HG02870 (cell line): ENCODE data around the gene REN.

ENCODE experiments used
- ATAC-seq: cut with Tn5 transposase; IDR thresholded peaks from one replicate; pipeline ENCODE4 v1.9.1; 2021; ENCODE audit warnings: mild to moderate bottlenecking, moderate library complexity; ENCODE audit not compliant: unreplicated experiment

Gene REN

DNA sequence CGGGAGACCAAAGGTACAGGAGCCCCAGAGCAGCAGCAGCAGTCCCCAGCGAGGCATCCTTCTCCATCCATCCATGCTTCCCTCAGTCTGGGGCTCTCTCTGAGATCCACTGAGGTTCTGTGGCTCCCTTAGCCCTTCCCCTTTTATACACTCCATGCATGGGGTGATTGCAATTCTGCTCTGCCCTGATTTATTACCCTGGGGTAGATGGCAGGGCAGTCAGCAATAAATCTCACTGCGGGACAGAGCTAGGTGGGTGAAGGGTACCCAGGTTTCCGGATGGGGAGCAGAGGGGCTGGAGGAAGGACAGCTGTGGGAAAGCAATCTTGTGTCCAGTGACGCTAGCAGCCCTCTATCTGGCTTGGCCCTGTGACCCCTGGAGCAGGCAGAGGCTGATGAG, at the start of gene REN:
Gene REN, minus strand, starts transcription at position 119 of the 400 bp plus-strand sequence. Its CDS starts 44 bp downstream, at position 75.
- no peak for ATAC-seq

DNA sequence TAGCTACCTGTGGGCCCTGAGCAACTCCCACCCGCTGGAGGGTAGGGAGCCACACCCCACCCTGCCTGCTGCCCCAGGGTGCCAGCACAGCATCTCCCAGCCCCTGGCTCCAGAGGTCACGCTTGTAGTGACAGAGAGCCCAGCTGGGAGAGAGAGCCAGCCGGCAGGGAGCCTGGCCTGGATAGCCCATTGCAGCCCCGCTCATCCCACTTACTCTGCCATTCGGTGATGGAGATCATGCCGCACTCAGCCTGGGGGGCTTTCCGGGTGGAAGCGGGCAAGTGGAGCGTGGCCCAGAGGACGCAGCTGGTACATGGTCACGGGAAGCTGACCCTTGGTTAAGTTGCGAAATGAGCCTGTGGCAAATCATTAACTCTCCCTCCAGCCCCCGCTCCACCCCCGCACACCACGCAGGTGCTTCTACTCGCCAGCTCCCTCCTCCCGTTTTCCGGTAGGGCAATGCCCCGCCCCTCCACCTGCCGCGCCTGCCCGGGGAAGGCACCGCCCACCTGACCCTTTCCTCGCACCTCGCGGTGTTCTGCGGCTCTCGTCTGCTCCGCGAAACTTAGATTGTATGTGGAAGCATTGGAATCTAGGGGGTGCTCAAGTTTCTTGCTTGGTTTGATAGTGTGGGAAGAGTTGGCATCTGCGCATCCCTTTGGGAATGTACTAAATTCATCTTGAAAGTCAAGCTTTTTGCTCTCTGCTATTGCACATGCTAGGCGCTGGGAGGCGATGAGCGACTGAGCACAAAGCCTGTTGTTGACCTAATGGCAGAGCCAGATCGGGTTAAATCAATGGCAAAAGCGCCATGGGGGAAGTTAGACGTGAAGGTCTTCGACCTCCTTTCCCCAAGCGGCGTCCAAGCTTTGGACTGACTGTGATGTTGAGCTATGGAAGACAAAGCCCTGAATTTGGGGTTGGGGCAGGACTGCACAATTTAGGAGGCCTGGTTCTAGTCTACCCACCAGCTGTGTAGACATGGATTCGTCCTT, 47.8 kb upstream of the REN start, which contains the start of gene GOLT1A:
Gene GOLT1A, minus strand, starts transcription at position 321 of the 995 bp plus-strand sequence. Its CDS starts 82 bp downstream, at position 239.
- ATAC-seq, result no peak

DNA sequence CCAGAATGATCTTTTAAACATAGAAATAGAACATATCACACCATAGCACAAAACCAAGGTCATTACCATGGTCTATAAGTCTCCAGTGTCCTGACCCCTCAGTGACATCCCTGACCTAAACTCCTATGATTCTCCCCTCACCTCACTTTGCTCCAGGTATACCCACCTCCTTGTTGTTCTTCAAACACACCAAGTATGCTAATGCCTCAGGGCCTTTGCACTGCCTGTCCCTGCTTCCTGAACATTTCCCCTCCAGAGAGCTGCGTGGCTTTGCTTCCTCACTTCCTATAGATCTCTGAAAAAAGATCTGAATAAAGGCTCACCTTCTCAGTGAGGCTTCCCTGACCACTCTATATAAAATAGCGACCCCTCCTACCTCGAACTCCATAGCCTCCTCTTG, 46.6 kb upstream of the REN start:
- ATAC-seq, result no peak

DNA sequence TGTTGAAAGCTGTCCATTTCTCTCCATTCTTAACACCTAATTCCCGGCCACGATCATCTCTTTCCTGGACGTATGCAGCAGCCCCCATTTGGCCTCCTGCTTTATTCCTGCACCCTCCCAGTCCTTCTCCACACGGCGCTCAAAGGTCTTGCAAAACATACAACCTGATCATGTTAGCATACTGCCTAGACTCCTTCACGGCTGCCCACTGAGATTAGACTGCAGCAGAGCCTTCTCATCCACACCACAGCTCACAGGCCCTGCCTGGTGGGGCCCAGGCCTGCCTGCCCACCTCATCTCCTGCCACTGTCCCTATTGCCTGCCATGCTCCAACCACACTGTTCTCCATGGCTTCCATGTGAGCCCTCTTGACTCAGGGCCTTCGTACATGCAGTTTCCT, 44.9 kb upstream of the REN start:
- no peak for ATAC-seq

DNA sequence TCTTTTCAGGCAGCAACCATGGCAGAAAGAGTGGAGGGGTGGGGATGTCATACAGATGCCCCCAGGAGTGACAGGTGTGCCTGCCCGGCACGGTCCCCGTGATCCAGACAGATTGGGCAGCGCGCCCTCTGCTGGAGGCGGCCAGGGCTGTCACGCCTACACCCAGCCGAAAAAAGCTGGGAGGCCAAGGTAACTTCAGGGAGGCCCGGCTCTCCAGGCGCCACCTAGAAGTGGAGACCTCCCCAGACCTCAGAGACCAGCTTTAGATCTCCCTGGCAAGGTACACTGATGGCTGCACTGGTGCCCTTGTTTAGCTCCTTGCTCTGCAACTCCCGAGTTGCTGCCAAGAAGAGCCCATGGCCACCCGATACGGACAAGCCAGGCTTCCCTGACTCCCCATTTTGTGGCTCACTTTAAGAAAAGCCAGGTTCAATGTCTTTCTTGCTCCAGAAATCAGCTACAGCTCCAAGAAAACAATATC, 41.0 kb upstream of the REN start:
- no peak for ATAC-seq

DNA sequence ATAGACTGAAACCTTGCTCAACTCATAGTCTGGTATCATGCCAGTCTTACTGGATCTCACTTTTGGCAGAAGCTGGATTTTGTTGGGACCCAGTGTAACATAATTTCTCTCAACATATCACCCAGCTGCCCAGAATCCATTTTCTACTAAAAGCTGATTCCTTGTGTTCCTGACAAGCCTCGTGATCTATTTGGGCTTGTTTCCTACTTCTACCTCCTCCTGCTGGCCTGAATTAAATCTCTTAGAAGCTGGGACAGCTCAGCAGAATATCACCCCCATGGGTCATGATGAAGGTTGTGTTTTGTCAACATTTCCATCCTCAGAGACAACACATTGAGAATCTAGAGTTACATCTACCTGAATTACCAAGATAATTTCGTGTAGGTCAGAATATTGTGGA, 40.0 kb upstream of the REN start:
- ATAC-seq, result no peak

DNA sequence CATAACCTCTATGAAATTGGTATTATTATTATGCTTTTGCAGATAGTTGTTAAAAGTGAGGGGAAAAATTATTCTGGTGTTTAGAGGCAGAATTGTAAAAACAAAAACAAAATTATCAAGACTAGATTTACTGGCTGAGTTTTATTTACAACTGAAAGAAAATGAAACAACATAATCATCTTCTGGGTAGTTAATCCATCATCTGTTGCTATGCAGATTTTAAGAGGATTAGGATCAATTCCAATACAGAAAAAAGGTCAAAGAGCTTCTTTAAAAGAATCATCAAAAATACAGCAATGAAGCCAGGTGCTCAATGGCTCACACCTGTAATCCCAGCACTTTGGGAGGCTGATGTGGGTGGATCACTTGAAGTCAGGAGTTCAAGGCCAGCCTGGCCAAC, 39.3 kb upstream of the REN start:
- ATAC-seq, result no peak

DNA sequence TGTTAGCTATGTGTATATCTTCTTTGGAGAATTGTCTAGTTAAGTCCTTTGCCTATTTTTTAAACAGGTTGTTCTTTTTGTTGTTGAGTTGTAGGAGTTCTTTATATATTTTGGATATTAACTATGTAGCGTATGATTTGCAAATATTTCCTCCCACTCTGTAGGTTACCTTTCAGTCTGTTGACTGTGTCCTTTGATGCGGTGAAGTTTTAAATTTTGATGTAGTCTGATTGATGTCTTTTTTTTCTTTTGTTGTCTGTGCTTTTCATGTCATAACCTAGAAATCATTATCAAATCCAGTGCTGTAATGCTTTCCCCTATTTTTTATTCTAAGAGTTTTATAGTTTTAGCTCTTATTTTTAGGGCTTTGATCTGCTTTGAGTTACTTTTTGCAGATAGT, 38.8 kb upstream of the REN start:
- ATAC-seq, result no peak

DNA sequence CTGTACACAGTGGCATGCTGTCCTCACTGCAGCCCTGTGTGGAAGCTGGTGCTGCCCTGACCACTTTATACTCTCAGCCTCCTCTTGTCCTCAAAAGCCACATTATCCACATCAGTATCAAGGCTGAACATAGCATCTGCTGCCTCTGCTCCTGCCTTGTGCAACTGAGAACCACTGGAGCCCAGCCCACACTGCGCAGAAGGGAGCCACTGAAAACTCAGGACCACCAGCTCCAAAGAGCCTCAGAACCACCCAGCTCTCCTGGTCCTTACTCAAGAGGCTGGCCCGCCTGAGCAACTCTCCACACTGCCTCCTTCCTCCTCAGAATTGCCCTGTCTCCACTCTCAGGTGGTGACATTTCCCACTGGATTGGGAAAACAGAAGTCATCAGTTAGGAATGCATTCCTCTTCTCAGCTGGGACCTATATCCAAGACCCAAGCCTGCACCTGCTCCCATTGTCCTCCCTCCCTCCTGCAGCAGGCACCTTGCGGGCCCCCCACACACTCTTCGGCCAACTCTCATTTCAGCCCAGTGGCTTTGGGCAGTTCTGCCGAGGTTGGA, 37.1 kb upstream of the REN start:
- no peak for ATAC-seq

DNA sequence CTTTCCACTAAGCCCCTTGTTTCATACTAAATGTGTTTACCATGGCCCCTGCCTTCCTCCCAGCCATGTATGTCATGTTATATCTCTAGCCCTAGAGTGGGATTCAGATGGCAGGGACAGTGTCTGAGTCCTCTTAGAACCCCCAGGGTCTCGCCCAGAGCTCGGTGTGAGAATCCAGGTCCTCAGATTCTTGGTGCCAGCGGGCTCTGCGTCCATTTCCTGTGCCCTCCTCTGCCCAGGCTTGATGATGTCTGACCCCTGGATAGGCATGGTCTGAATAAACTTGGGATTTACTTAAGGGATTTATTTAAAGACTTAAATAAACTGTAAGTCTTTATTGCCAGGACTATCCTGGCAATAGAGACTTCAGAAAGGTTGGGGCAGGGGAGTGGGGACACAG, 36.3 kb upstream of the REN start:
- no peak for ATAC-seq

DNA sequence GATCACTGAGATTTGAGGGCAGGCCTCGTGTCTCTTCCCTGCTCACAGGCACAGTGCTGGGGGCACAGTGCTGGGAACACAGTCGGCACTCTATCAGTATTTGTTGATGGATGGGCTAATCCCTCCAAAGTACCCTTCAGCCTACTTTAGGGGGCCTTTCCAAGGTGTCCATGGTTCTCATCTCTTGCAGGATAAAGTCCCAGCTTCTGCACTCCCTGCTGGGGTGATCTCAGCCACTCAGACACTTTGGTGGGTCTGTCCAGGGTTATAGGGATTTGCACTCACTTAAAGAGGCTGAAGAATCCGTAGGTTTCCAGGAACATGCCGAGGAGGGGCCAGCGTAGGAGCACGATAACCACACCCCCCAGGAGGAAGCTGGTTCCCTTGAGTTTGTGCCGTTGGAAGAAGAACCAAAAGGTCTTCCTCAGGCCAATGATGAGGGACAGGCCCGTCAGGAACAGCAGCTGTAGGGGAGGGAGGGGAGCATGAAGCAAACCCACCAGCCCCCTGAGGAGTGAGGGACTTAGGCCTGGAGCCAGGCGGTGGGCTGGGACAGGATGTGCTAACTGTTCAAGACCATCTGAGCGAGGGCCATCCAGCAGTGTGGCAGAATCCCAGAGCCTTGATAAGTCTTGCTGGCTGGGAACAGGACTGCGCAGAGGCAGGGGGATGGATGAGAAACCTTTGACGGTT, 35.4 kb upstream of the REN start:
- ATAC-seq, result no peak

DNA sequence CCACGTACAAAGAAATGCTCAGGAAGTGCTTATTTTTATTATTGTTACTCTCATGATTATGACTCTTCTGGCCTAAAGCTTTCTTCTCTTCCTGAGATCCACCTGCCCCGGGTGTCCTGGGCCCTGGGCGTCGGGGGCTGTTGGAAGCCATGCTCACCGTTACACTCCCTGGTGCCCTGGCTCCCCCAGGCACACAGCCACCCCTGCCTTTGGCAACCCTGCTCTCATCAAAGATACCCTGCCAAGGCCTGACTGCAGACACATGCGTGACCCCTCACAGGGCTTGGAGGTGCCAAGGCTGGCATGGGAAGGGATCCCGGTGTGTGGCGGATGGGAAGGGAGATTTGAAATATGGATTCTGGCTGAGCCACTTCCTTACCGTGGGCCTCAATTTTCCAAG, 33.4 kb upstream of the REN start:
- no peak for ATAC-seq

DNA sequence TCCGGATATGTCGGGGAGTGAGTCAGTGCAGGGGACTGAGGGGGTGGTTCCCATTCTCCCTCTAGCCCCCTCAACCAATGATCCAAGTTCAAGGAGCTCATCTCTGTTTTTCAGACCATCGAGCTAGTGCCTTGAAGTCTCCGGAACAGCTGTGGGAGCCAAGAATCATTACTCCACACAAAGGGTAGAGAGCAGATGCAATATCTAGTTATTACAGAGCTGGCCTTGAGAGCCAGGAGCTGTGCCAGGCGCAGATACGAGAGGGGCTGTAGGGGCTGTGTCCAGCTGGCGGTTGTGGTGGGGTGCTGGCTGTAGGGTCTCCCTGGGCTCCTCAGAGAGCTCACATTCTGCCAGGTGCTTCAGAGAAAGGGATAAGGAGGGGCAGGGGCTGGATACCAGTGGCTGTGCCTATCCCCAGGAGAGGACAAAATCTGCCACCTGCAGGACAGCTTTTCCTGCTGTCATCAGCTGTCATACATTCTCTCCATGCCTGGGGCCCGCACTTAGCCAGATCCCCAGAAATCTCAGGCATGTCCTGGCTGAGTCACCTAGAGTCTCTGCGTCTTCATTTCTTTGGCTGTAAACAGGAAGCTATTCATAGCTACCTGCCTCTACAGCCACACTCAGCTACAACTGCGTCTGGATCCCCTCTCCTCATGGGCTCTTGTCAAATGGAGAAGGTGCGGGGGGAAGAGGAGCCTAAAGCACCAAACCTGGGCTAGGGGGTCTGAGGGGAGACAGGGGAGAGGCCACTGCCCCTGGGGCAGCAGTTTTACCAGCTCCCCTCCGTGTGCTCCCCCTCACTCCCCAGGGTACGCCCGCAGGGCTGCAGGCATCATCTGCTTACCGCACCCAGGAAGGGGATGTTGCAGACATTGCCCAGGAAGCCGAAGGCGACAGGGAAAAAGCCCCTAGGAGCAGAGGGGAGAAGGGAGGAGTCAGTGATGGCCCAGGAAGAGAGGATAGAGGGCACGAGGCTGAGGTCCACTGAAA, 32.5 kb upstream of the REN start:
- no peak for ATAC-seq

DNA sequence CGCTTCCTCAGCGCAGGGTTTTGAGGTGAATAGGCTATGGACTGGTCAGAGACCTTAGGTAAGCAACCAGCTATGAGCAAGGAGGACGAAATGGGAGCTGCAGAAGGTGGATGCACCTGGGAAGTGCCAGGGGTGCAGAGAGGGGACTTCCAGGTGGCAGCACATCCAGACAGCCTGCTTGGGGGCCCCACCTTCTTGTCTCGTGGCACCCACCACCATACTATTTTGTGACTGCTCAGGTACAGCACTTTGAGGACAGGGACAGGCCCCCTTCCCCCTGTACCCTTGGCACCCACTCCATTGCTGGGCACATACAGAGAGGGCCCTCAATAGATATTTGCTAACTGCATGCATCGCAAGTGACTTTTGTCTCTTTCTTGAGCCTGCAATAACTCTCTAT, 30.9 kb upstream of the REN start:
- no peak for ATAC-seq

DNA sequence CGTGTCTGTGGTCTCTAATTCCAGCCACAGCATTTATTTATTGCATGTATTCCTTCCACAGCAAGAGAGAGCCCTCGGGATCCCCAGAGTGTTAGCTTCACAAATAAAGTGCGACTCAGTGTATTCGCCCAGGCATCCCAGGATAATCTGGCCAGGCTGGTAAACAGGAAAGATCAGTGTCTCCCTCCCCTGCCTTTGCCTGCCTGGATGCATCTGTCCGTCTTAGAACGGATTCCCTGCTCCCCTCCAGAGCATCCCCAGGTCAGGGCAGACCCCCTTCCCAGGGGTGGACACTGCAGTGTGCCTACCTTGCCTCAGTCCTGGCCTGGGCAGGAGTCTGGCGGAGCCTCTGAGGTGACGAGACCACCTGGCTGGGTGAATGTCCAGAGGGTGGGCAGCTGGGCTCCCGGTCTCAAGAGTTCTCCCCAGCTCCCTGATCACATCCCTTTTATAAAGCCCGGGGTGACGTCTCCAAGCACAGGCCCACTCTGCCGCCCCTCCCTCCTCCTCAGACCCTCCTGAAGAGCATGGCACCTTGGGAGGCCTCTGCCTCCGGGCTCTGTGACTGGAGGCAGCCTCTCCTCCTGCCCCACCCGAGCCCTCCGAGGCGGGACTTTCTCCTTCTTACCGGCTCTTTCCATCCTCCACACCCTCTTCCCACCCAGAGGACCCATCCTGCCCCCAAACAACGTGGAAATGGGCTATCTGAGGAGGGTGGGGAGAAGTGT, 30.1 kb upstream of the REN start, which contains the start of gene KISS1:
Gene KISS1, minus strand, starts transcription at position 424 of the 728 bp plus-strand sequence. CDS start 3,615 bp downstream, outside the sequence.
- ATAC-seq, result no peak

DNA sequence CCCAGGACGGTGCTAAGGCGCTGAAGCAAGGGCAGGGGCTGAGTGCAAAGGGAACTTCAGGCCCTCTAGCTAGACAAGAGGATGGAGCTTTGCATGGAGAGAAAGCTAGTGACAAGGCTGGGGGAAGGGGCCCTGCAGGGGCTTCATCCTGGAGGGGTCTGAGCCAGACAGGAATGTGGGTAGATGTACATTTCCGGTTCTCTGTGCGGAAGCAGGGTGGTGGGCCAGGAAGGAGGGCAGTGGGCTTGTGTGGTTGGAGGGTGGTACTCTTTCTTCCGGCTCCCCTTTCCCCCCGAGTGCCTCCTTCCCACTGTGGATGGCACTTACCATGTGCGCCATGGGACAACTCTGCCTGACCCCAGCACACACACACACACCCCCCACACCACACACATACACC, 28.6 kb upstream of the REN start:
- ATAC-seq, result no peak

DNA sequence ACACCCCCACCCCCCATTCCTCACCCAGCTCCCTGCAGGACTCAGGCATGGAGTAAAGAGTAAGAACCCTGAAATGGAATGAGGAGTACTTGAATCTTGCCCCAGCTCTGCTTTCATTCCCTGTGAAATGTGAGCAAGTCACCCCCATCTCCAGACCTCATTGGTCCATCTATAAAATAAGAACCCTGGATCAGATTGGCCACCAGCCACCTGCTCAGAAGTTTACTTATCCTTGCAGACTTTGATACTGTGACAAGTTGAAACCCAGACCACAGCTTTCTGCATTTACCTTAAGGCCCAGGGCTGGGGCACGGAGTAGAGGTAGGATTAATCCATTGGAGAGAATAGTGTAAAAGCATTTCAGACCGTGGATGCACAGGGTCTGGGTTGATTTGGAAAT, 27.9 kb upstream of the REN start:
- ATAC-seq, result no peak

DNA sequence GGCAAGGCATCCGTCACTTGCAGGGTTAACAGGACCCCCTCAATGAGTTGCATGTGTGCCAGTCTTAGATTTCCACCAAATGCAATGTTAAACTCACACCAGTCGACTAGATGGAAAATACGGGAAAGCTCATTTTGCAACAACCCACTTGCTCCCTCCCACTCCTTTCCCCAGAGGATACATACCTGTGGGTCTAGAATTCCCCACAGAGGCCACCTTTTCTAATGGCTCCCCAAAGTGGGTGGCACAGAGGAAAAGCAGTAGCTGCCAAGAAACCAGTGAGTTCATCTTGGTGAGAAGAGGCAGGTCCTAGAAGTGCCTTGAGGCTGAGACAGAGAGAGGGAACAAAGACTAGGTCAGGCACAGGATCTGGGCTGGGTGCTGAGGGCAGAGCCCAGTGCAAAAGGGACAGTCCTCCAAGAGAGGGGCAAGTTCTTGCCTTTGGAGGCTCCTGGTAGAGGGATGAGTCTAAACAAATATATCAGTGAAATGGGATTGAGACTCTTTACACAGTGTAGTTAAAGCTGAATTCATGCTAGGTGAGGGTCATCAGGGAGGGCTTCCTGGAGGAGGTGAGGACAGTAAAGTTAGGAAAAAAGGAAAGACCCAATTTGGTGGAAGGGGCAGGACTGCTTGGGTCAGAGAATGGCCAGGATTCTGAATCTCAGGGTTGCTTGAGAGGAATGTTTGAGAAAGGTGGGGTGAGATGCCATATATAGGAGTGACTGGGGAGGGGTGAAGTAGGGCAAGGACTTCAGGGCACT, 26.6 kb upstream of the REN start:
- no peak for ATAC-seq

DNA sequence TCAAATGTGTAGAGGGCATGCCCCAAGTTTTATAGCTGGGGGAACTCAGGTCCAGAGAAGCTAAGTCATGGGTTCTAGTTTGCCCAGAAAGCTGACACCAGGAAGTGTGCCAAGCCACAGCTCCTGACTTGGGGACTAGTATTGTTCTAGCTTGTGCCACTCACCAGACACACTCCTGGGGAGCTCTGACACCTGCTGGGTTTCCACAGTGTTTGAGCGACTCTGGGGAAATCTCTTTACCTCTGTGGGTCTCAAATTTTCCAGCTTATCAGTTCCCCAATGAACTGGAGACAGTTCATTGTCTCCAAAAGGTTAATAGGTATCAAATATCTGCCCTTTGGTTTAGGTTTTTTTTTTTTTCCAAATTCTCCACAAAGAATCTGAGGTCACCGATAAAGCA, 25.9 kb upstream of the REN start:
- no peak for ATAC-seq
